HEK293 (cell line): ENCODE data around the gene SRP72.

Experiments
- FEZF1 ChIP-seq: fragments of 450-650 bp; formaldehyde crosslinking; IDR thresholded peaks from 2 replicates; pipeline ENCODE4 v1.5.1; 2016; ENCODE audit warnings: missing biosample characterization, missing genetic modification characterization
- MYNN ChIP-seq: fragments of 450-650 bp; formaldehyde crosslinking; IDR thresholded peaks from 2 replicates; pipeline ENCODE4 v1.5.1; 2016; ENCODE audit warnings: missing biosample characterization, missing genetic modification characterization, borderline replicate concordance
- ZEB2 ChIP-seq: fragments of 450-650 bp; formaldehyde crosslinking; IDR thresholded peaks from 2 replicates; pipeline ENCODE4 v1.5.1; 2016; ENCODE audit warnings: missing biosample characterization, missing genetic modification characterization
- ZNF211 ChIP-seq: fragments of 450-650 bp; formaldehyde crosslinking; IDR thresholded peaks from 2 replicates; pipeline ENCODE4 v1.5.1; 2016; ENCODE audit warnings: low read depth, missing biosample characterization, missing genetic modification characterization
- ZNF302 ChIP-seq: fragments of 450-650 bp; formaldehyde crosslinking; IDR thresholded peaks from 2 replicates; pipeline ENCODE4 v1.5.1; 2016; ENCODE audit warnings: missing biosample characterization, missing genetic modification characterization, low read depth
- ZNF623 ChIP-seq: fragments of 450-650 bp; formaldehyde crosslinking; IDR thresholded peaks from 2 replicates; pipeline ENCODE4 v1.5.1; 2016; ENCODE audit warnings: missing biosample characterization, missing genetic modification characterization
- ZSCAN23 ChIP-seq: fragments of 450-650 bp; formaldehyde crosslinking; IDR thresholded peaks from 2 replicates; pipeline ENCODE4 v1.5.1; 2016; ENCODE audit warnings: missing biosample characterization, missing genetic modification characterization
- TF ChIP-seq, protein P1 (sequence below): fragments of 450-650 bp; formaldehyde crosslinking; IDR thresholded peaks from 2 replicates; pipeline ENCODE4 v1.5.1; 2016; ENCODE audit warnings: missing biosample characterization, missing genetic modification characterization
- TF ChIP-seq, protein P2 (sequence below): fragments of 450-650 bp; formaldehyde crosslinking; IDR thresholded peaks from 2 replicates; pipeline ENCODE4 v1.5.1; 2016; ENCODE audit warnings: missing biosample characterization, missing genetic modification characterization

DNA sequence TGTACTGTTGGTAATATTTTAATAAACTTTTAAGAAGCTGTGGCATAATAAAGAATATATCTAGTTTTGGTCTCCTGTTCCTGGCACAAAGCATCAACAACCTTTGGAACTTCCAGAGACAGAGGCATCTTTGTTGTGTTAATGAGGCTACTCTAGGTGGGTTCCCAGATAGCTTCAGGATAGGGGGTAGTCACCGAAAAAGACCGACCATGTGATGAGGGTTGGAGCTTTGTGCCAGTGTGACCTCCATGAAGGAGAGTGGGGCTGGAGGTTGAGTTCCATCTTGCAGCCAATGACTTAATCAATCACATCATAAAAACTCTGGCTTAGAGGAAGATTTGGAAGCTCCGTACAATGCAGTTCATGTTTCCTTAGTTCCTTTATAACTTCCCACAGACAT is 41.9 kb upstream of the SRP72 start:
- TF ChIP-seq, protein P1, sequence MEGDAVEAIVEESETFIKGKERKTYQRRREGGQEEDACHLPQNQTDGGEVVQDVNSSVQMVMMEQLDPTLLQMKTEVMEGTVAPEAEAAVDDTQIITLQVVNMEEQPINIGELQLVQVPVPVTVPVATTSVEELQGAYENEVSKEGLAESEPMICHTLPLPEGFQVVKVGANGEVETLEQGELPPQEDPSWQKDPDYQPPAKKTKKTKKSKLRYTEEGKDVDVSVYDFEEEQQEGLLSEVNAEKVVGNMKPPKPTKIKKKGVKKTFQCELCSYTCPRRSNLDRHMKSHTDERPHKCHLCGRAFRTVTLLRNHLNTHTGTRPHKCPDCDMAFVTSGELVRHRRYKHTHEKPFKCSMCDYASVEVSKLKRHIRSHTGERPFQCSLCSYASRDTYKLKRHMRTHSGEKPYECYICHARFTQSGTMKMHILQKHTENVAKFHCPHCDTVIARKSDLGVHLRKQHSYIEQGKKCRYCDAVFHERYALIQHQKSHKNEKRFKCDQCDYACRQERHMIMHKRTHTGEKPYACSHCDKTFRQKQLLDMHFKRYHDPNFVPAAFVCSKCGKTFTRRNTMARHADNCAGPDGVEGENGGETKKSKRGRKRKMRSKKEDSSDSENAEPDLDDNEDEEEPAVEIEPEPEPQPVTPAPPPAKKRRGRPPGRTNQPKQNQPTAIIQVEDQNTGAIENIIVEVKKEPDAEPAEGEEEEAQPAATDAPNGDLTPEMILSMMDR (tag by site-specific recombination) = no peak
- TF ChIP-seq ZEB2 (tag by site-specific recombination) (no peak), FEZF1 (tag by site-specific recombination) (no peak), ZNF302 (tag by site-specific recombination) (no peak), MYNN (tag by site-specific recombination) (no peak), ZNF211 (tag by site-specific recombination) (no peak), ZSCAN23 (no peak), ZNF623 (tag by site-specific recombination) (no peak)
- TF ChIP-seq, protein P2, sequence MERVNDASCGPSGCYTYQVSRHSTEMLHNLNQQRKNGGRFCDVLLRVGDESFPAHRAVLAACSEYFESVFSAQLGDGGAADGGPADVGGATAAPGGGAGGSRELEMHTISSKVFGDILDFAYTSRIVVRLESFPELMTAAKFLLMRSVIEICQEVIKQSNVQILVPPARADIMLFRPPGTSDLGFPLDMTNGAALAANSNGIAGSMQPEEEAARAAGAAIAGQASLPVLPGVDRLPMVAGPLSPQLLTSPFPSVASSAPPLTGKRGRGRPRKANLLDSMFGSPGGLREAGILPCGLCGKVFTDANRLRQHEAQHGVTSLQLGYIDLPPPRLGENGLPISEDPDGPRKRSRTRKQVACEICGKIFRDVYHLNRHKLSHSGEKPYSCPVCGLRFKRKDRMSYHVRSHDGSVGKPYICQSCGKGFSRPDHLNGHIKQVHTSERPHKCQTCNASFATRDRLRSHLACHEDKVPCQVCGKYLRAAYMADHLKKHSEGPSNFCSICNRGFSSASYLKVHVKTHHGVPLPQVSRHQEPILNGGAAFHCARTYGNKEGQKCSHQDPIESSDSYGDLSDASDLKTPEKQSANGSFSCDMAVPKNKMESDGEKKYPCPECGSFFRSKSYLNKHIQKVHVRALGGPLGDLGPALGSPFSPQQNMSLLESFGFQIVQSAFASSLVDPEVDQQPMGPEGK (tag by site-specific recombination) = no peak
